OCI-LY1 (cell line): ENCODE data around the gene NAA40.

Experiments used
- CTCF ChIP-seq: fragments of 200-600 bp; sonication (generic), shearing (Covaris generic); IDR thresholded peaks from 2 replicates; pipeline ENCODE4 v1.5.1; 2017; ENCODE audit warnings: mild to moderate bottlenecking, antibody characterized with exemption, low read length, moderate library complexity, mixed read lengths
- EZH2 ChIP-seq: fragments of 200-600 bp; sonication (generic), shearing (Covaris generic); IDR thresholded peaks from 2 replicates; pipeline ENCODE4 v1.8.0; 2017; ENCODE audit warnings: borderline replicate concordance, mixed run types, mild to moderate bottlenecking, antibody characterized with exemption, low read length, moderate library complexity, mixed read lengths

DNA sequence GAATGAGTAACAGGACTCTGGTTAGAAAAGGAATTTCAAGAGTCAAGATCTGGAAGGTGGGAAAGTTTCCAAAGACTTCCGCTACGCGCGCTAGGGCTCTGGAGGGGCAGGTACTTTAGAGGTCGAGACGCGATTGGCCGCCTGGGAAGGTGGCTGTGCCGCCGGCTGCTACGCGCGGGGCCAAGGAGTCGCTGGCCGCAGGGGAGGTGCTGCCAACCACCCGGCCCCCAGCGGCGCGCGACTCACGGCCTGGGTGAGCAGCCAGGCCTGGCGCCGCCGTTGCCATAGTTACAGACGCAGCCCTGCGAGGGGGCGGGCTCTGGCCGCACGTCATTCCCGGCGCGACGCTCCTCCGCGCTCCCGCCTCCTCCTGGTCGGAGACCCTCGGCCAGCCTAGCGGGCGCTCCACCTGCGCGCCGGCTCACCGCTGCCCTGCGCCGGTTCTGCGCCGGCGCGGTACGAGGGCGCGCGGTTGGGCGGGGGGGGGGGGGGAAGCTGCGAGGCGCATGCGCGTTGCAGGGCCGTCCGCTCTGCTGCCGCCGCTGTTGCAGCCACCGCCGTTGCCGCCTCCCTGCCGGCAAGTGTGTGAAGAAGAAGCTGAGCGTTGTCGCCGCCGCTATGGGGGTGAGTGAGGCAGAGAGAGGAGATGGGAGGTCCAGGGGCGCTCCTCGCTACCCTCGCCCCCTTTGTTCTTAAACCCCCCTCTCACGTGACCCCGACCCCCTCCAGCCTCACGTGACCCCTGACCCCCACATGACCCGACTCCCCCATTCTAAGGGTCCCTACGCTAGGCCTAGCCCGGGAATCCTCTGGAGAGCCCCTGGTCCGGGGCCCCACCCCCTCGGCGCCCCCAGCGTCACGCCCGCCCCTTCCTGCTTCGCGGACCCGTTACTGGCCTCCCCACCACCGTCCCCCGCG lies at the start of gene NAA40:
- no peak for TF ChIP-seq EZH2
- TF ChIP-seq CTCF: no peak
